GM13977 (cell line): Measurements from ENCODE around the gene TARM1.

Experiments used
- DNase-seq: peaks from one replicate; pipeline ENCODE4 v3.0.0; 2012; ENCODE audit warnings: low spot score
- in situ Hi-C: fragments of 300-500 bp; cut with MboI; formaldehyde crosslinking; loops from one replicate; pipeline ENCODE4 v1.12.0; 2022; ENCODE audit warnings: low sequenced_read_pairs, low pct_unique_long_range_greater_than_20kb, mixed read lengths, inconsistent platforms; ENCODE audit not compliant: unreplicated experiment
- TF ChIP-seq, protein P1 (sequence below): IDR thresholded peaks from 2 replicates; pipeline ENCODE4 v1.5.1; 2012; ENCODE audit warnings: mild to moderate bottlenecking, control low read depth; ENCODE audit not compliant: insufficient read depth; ENCODE audit errors: extremely low read depth, missing control alignments

TARM1 gene

DNA sequence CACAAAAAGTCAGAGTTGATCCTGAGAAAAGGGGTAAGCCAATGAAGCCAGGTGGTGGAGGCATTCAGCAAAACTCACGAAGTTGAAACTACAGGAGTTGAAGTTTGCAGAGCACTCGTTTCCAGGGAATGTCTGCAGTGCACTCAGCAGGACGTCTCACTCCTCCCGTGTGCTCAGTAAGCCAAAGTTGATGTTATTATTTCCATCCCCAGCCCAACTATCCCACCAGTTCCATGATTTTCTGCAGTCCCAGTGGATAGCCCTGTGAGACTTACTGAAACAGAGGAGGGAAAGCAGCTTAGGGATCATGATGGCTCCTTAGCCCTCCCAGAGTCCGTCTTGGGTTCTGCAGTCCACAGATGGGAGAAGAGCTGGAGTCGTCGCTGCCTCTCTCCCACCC is at the start of gene TARM1:
Gene TARM1, minus strand, starts transcription at position 334 of the 400 bp plus-strand sequence. Its CDS starts 25 bp downstream, at position 309.
- DNase-seq = no peak
- in situ Hi-C loops = no loop called here
- TF ChIP-seq, protein P1, sequence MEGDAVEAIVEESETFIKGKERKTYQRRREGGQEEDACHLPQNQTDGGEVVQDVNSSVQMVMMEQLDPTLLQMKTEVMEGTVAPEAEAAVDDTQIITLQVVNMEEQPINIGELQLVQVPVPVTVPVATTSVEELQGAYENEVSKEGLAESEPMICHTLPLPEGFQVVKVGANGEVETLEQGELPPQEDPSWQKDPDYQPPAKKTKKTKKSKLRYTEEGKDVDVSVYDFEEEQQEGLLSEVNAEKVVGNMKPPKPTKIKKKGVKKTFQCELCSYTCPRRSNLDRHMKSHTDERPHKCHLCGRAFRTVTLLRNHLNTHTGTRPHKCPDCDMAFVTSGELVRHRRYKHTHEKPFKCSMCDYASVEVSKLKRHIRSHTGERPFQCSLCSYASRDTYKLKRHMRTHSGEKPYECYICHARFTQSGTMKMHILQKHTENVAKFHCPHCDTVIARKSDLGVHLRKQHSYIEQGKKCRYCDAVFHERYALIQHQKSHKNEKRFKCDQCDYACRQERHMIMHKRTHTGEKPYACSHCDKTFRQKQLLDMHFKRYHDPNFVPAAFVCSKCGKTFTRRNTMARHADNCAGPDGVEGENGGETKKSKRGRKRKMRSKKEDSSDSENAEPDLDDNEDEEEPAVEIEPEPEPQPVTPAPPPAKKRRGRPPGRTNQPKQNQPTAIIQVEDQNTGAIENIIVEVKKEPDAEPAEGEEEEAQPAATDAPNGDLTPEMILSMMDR = no peak

DNA sequence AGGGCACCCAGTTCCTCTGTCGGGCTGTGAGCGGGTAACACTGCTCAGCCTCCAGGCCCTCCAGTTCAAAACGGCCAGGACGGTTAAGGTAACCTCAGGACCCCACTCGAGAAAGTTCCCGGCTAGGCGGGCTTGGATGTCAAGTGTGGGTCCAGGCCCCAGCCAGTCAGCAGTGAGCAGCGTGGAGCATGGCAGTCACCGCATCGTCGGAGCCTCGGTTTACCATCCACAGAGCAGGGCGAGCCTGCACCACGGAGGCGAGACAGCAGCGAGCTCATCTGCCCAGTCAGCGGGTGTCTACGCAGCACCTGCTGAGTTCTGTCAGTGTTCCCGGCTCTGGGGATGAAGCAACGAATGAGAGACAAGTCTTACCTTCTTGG is 48.4 kb upstream of the TARM1 start:
- TF ChIP-seq, protein P1 = no peak
- in situ Hi-C loops = no loop called here
- no peak for DNase-seq

DNA sequence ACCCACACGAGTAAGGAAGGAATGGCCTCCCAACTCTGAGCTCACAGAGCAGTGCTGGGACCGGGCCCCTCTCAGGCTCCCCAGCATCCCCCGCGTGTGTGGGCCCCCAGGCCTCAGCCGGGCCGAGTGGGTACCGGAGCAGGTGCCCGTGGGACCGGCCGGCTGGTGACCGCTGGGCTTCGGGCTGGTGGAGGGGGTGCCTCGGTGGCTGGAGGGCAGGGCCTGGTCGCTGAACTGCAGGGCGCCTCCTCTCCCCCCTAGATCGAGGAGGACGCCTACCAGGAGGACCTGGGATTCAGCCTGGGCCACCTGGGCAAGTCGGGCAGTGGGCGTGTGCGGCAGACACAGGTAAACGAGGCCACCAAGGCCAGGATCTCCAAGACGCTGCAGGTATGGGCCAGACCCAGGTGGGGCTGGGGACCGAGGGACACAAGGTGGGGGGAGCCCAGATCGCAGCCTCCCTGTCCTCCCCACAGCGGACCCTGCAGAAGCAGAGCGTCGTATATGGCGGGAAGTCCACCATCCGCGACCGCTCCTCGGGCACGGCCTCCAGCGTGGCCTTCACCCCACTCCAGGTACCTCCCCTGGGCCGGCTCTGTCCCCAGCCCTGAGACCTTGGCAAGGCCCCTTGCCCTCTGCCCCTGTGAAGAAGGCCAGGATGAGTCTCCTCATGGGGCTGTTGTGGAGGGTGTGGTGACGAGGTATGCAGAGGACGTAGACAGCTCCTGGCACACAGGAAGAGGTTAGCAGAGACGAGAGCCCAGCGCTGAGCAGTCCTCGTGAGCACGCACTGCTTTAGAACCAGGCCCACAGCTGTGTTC is 47.8 kb upstream of the TARM1 start:
- in situ Hi-C loops = no loop called here
- TF ChIP-seq, protein P1 = no peak
- no peak for DNase-seq

DNA sequence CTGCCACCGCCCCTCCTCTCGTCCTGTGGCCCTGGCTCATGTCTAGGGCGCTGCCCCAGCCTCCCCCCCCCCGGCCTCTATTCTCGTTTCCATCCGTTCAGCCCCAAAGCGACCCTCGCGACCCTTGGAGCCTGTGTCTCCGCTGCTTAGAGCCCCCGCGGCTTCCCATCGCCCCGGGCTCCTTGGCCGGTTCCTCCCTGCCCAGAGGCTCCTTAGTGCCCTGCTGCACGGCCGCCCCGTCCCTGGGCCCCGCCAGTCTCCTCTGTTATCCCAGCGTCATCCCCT is 47.2 kb upstream of the TARM1 start:
- TF ChIP-seq, protein P1 = no peak
- DNase-seq = no peak
- in situ Hi-C loops = no loop called here

DNA sequence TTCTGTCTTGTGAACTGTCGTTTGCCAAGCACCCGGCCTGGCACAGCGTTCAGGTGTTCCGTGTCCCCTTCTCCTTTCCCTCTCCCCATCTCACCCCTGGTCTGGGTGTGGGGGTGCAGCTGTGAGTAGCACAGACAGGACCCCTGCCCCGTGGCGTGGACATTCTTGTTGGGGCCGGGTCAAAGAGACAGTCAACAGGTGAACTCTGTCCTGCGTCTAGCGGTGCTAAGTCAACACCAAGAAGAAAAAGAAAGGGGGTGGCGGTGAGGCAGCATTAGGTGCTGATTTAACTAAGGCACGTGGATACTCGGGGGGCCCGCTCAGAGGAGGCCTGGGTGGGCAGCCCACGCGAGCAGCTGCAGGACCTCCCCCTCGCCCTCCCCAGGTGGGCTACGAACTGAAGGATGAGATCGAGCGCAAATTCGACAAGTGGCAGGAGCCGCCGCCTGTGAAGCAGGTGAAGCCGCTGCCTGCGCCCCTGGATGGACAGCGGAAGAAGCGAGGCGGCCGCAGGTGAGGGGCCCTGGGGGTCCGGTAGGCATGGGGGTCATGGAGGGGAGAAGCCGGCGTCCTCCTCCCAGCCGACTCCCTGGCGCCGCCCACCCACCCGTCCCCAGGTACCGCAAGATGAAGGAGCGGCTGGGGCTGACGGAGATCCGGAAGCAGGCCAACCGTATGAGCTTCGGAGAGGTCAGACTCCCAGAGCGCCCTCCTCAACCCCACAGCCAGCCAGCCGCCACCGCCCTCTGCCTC is 46.7 kb upstream of the TARM1 start:
- no peak for DNase-seq
- in situ Hi-C loops = no loop called here
- TF ChIP-seq, protein P1 = no peak

DNA sequence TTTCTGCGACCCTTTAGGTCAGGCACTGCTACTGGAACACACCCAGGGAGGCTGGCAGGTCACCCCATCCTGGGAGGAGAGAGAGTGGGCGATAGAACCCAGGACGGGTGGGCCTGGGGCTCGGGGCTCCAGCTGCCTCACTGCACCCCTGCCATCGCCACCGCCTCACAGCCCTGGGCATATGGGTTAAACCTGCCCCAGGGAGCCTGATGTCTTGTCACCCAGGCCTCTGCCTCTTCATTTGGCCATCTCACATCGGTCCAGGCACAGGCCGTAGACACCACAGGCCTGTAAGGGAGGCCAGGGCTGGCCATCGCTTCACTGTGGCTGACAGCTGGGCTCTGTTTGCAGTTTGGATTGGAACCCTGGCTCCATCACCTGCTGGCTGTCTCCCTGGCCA is 44.5 kb upstream of the TARM1 start:
- in situ Hi-C loops = no loop called here
- DNase-seq = no peak
- TF ChIP-seq, protein P1 = no peak
